Cortex of kidney (tissue), 1 donor: ENCODE measurements around the gene GOLGA6A.
A peak's percentile ranks its signal among the peaks of the same experiment; 100 is the strongest.
"Not testable (repeated sequence)": the region's sequence is repeated elsewhere in the genome, so short reads cannot be mapped to it uniquely, and the experiment has no call there.

Experiments used
- DNase-seq: peaks from one replicate; lab custom pipeline; 2025; lab: John Stamatoyannopoulos, UW

Gene GOLGA6A, protein sequence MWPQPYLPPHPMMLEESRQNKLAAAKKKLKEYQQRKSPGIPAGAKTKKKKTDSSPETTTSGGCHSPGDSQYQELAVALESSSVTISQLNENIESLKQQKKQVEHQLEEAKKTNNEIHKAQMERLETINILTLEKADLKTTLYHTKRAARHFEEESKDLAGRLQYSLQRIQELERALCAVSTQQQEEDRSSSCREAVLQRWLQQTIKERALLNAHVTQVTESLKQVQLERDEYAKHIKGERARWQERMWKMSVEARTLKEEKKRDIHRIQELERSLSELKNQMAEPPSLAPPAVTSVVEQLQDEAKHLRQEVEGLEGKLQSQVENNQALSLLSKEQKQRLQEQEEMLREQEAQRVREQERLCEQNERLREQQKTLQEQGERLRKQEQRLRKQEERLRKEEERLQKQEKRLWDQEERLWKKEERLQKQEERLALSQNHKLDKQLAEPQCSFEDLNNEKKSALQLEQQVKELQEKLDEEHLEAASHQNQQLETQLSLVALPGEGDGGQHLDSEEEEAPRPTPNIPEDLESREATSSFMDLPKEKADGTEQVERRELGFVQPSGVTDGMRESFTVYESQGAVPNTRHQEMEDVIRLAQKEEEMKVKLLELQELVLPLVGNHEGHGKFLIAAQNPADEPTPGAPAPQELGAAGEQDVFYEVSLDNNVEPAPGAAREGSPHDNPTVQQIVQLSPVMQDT

DNA sequence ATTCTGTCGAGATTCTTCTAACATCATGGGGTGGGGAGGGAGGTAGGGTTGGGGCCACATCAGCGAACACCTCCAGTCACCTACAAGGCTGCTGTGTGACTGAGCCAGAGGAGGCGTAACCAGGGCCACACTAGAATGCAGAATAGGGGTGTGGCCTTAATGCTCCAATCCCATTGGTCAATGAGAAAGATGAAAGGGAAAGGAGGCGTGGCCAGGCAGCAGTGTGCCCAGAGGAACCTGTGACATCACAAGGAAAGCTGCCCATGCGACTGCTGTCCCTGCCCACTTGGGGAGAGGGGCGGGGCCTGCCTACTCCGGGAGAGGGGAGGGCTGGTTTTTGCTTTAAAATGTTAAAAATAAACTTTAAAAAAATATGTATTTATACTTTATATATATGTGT lies at the start of gene GOLGA6A:
Gene GOLGA6A, minus strand, starts transcription at position 101 of the 400 bp plus-strand sequence. Its CDS starts 41 bp downstream, at position 60.
- not testable (repeated sequence) for DNase-seq

DNA sequence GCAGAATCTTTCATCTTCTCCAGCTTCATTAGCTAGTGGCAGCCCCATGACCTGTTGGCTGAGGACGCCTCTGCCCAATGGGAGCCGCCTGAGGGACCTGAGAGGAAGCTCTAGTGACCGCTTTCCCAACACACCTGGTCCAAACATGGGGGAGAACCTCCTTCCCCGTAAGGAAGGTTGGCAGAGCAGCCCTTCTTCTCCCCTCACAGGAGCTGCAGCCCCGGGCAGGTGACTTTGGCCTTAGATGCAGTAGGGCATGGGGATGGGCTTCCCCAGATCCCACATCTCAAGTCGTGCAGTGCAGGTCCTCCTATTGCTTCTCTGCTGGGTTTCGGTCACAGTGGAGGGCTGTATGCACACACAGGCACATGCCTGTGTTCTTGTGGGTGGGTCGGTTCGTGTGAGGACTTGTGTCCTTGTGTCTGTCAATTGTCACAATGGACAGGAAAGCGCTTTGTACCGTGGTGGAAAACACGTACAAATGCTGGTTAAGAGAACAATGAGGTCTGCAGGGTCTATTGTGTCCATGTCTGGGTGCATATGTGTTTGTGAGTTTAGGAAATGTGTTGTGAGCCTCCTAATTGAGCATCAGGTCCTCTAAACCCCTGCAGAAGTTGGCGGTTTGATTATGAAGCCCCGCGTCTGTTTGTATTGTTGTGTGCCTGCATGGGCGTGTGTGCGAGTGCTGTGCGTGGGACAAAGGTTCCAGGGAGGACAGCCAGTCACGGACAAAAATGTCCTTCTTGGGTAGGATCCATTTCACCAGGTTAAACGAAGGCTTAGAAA lies 49.5 kb upstream of the GOLGA6A start:
- no peak for DNase-seq

DNA sequence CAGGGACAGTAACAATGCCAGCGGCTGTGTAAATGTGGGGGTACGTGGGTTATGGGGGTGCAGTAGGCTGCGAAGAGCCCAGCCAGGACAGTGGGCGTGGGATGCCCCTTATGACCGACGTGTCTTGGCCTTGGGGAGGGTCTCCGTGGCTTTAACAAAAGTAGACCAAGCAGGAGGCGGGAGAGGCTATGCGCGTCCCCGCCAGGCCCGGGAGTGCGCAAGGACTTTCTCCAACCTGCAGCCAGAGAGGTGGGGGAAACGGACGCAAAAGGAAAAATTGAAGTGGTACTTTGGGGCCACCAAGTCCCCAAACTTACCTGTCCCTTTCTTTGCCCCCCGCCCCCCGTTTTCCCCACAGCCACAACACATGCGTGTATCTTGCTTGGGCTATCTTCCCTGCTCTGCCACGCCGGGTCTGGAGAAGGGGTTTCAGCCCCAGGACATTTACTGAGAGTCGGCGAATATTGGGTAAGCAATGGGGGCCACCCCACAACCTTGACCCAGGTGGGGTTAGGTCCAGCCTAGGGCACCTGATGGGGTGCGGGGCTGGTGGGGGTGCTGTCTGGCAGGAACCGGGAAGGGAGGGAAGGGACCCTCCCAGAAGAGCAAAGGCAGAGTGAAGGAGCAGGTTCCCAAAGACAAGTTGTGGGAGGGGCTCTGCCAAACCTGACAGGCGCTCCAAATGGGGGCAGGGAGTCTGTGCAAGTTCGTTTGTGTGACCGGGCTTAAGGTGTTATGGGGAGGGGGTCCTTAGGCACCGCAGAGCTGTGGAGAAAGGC lies 48.7 kb upstream of the GOLGA6A start:
- DNase-seq: no peak

DNA sequence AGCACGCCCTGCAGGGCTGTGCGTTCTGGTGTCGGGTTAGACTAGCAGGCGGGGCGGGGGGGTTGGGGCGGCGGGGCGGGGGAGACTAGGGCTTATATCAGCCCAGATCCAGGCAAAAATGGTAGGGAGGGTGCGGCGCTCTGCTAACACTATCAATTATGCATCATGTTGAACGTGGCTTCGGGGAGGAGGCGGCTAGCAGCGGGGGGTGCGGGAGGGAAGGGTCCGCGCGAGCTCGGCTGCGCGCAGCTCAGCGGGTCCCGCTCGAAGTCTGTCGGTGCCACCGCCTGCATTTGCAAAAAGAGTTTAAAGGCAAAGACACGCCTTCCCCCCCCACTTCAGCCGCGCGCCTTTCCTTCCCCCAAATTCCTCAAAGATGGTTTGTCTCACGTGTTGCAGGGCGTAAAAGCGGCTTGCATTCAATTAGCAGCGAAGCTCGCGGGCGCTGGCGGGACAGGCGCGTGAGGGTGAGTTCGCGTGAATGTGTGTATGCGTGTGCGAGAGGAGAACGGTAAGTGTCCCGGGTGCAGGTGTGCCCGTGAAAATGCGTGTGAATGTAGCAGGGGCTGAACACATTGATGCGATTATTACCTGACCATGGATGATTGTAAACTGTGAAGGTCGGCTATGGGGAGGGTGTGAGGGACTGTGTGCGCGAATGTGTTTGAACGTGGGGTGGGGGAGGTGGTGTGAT lies 48.0 kb upstream of the GOLGA6A start, which contains the start of gene ISLR2:
Gene ISLR2, plus strand, starts transcription at position 432 of the 694 bp plus-strand sequence. CDS start 2,169 bp downstream, outside the sequence.
- no peak for DNase-seq

DNA sequence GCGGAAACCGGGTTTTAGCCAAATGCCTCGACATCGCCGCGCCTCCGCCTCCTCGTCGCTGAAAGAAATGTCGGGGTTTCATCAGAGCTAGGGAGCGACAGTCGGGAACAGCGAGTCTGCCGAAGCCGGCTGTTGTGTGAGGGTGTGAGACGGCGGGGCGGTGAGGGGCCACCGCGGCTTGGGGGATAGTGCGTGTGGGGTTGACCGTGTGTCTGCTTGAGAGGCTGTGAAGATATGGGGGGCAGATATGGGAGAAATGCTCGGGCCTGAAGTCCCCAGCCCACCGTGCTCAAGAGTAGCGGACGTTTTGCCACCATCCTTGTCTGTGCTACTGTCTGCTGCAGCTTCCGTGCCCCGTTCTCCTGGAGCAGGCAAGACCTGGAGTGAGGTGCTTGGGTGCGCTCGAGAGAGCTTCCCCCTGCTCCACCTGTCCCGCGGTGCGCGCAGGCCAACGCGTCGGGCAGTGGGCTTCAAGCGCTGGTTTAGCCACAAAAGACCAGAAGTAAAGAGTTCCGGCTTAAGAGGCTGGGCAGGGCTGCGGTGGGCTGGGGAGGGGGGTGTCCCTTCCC lies 47.3 kb upstream of the GOLGA6A start:
- DNase-seq: no peak

DNA sequence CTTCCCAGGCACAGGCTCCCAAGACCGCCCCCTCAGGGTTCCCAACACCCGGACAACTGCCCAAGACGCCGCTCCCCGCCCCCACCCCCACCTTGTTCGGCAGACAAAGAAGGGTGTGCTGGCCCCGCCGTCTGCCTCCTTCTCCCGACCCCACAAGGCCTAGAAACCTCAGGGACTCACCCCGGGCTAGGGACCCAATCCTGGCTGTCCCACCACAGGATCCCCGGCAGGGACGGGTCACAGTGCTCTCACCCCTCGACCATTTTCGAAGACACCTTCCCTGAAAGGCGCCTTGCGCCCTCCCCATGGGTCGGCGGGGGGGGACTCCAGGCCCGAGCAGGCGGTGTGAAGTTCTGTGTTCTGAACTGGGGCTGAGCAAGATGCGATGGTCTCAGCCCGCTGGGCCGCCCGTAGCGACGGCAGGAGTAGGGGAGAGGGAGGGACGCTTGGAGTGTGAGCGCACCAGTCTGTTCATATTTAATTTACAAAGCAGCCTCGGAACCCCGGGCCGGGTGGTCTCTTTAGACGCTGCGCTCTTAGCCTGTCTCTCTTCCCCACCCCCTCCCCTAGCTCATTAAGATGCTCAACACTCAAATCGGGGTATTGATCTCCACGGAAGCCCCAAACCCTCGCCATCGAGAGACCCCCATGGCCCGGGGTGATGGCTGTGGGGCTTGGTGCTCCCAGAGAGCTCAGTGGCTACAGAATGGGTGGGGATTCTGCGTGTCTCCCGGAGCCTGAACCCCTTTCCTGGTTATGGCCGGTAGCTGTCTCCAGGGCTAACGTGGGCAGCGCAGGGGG lies 46.6 kb upstream of the GOLGA6A start:
- DNase-seq: no peak

DNA sequence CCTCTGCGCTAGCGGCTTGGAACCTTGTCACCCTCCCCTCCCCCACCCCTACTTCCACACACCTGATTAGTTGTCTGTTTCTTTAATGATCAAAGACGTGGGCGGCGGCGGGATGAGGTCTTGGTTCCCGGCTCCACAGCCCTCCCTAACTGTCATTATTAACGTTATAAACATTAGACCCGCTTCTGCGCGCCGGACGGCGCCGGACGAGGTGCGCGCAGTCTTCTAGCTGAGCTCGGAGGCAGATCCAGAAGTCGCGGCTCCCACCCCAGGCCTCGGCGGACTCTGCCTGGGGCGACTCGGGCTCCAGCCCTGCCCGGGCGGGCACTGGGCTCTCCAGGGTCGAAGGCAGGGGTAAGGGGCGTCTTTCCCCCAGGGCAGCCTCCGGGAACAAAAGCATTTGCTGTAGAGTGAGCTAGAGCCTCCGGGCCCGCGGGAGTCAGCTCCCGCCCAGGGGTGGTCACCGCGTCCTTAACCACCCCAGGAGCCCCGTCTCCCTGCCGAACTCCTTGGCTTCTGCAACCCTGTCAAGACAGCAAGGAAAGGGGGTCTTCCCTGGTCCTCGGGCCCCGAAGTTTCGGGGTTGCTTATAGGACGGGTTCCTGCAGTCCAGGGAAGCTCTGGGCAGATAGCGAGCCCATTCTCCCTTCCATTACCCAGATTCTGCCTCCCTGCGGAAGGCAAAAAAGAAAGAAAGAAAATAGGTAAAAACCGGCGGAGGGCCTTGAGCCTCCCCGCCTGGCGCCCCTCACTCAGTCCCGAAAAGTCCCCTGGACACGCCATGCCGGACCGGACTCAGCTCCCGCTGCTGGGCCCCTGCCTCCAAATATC lies 45.8 kb upstream of the GOLGA6A start:
- DNase-seq: no peak

DNA sequence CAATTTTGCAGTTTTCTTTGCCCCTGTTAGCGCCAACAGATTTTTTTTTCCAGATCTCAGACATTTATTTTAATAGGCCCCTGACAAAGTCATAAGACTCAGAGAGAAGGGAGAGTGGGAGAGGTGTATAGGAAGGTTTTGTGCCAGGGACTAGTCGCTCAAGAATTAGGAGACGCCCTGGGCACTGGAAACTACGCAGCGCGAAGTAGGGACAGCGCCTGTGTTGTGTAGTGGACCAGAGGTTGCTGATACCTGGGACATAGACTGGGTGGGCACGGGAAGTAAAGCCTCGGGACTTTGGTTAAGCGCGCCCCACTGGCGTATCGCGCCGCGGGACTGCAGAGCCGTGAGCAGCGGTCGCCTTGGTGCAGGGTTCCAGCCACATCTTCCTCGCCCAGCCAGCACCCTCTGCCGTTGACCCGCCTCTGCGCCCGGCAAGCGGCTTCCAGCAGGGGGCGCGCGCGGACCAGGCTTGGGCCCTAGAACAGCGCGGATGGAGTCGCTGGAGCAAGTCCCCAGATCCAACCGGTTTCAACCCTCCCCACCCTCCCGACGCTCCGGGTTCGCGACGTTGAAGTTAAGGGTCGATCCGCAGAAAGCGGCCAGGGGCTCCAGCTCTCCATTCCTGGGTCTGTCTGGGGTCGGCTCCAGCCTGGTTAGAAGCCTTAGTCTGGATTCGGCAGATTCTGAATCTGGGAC lies 45.1 kb upstream of the GOLGA6A start:
- DNase-seq: peak; percentile 19

DNA sequence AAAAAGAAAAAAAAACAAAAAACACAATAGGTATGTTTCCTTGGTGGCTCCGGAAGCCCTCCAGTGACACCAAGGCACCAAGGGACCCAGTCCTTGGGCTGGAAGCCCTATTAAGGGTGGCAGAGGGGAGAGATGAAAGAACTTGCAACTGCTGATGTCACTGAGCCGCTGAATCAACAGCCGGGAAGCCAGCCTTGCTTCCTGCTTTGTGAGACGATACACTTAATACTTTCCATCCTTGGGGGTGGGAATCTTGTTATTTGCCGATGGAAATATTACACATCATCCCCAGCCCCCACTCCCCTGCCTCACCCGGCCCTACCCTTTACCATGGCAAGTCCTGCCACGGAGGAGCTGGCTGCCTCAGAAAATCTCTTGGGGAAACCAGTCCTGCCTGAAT lies 42.4 kb upstream of the GOLGA6A start:
- no peak for DNase-seq

DNA sequence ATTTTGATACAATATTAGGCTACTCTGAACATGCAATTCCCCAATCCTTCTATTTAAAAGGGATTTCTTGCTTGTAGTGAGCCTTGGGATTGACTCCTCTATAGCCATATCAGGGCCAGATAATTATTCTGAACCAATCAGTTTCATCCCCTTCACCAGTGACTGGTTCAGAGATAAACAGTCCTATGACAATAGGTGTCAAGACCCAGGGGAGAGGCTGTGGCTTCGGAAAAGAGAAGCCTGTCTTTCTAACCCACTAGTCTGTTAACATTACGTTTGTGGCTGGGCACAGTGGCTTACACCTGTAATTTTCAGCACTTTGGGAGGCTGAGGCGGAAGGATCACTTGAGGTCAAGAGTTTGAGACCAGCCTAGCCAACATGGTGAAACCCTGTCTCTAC lies 41.8 kb upstream of the GOLGA6A start:
- DNase-seq: no peak

DNA sequence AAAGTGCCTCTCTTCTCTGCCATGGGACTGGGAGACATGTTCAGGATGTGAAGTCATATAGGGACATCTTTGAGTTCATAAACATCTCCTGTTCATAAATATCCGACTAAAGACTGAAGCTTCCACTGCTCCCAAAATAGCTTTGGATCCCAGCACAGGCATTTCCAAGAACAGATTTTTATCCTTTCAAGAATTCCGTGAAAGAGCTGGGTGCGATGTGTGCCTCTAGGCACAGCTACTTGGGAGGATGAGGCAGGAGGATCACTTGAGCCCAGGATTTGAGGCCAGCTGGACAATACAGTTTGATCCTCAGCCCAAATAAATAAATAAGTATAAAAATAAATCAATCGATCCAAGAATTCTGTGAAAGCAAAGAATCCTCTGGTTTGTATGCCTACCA lies 41.3 kb upstream of the GOLGA6A start:
- DNase-seq: no peak

DNA sequence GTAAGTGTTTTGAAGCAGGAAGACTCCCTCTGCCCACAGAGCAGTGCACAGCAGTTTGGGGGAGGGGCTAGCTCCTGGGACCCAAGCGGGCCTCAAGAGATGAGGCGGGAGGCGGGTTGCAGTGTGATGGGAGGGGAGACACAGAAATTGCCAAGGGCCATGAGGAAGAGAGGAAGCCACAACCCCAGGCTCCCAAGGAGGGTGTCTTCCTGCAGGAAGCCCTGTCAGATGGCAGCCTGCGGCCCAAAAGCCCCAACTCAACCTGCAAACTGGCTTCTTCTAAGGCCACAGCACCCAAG lies 40.7 kb upstream of the GOLGA6A start:
- DNase-seq: no peak

DNA sequence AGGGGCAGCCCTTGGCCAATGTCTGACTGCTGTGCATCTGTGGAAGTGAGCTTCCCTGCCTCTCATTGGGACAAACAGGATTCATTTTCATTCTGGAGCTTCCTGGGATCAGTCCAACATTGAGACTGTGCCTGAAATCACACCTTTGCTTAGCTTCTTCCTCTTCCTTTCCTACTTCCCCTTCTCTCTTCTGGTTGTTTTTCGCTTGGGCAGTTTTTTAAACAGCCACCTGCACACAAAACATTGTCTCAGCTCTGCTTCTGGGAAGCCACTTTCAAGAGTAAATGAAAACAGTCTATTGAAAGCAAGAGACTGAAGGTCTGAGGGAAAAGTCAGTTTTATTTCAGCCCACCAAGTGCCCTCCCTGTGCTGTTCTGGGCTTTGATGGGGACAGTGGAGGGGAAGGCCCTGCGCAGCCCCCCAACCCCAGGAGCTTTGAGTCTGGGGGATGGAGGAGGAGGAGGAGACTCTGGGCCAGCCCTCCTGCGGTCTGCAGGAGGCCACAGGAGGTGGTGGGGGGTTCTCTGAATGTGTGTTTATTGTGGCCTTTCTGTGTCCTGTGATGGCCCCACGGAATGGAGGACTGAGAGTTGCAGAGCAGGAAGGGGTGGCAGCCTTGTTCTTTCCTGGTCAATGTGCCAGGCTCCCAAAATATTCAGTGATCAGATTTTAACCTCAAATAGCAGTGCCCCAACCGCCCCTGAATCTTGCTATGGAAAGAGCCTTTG lies 40.2 kb upstream of the GOLGA6A start:
- DNase-seq: no peak

DNA sequence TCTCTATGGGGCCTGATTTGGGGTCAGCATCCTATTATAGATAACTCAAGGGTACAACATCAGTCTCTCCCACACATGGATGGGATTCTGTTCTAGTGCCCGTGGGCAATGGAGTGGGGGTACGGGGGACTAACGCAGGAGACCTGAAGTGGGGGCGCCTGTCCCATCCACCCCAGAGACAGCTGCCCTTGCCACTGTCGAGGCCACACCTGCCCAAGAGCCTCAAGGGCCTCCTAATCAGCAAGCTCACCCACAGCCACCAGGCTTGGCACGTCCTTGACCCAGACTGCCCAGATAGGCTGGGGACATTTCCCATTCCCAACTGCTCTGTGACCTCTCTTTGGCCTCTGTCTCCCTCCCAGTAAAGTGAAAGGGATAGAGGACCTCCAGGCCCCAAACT lies 39.5 kb upstream of the GOLGA6A start:
- DNase-seq: no peak

DNA sequence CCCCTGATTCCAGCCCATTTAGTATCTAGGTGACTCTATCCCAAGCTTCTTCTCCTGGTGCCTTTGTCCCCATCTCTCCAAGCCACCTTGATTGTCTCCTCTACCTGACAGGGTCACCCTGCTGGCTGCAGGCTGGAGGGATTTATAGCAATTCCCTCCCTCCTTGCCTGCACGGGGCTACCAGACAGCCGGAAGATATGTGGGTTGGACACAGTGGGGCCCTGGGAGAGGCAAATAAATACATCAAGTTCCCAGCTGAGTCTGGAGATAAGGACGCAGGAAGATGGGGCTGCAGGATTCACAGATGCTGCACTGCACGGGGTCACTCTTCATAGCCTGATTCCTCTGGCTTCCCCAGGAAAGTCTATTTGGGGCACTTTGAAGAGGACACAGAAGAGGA lies 38.7 kb upstream of the GOLGA6A start:
- no peak for DNase-seq

DNA sequence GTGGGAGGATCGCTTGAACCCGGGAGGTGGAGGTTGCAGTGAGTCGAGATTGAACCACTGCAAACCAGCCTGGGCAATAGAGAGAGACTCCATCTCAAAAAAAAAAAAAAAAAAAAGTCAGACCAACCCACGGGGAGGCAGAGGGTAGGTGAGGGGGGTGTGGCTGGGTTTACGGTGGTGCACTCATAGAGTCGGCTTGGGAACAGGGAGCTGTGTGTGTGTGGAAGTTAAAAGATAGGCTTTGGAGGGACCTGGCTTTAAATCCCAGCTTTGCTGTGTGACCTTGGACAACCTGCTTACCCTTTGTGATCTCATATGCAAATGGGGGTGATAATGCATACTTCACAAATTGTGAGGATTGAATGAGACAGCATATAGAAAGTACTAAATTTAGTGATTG lies 38.1 kb upstream of the GOLGA6A start:
- no peak for DNase-seq

DNA sequence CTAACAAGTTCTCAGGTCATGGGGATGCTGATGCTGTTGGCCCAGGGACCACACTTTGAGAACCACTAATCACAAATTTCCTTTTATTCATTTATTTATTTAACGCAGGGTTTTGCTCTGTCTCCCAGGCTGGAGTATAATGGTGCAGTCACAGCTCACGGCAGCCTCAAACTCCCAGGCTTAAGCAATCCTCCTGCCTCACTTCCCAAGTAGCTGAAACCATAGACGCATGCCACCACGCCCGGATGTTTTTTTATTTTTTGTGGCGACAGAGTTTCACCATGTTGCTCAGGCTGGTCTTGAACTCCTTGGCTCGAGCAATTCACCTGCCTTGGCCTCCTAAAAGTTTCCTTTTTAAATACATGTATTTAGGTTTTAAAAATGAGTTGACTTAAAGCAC lies 27.4 kb upstream of the GOLGA6A start:
- no peak for DNase-seq

DNA sequence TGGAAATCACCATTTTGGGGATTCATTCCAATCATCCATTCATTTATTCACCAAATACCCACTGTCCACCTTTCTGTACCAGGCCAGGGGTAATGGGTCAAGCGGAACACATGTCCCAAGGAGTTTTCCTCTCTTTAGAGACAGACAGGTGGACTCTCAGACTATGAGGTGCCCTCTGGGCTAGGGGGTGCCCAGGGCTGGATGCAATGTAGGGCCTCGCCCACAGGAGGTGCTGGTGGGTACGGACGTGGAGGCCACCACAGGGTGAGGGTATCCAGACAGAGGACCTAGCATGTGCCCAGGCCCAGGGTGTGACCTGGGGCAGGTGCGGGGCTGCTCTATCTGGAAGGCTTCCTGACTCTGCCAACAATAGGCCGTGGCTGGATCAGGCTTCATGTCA lies 26.3 kb upstream of the GOLGA6A start:
- not testable (repeated sequence) for DNase-seq
